HG02642 (cell line): Measurements from ENCODE around the gene PRKN.

Source experiments
- ATAC-seq: cut with Tn5 transposase; IDR thresholded peaks from one replicate; pipeline ENCODE4 v1.9.1; 2021; ENCODE audit warnings: mild to moderate bottlenecking; ENCODE audit not compliant: unreplicated experiment, poor library complexity

The PRKN gene

DNA sequence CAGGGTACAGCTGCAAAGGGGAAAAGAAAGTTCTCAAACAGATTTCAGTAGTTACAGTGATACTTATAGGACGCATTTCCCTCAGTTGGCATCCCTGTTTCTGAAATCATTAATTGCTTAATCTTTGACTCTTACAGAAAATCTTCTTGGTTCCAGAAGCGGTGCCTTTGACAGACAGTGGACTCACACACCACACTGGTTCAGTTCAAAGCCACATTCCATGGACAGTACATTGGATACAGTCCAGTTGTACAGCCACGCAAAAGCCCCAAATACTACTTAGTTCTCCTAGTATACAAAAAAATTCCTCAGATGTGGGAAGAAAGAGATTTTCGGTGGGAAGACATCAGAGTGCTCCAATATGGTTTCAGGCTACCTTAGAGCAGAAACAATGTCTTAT, 460.4 kb downstream of the PRKN start:
- no peak for ATAC-seq

DNA sequence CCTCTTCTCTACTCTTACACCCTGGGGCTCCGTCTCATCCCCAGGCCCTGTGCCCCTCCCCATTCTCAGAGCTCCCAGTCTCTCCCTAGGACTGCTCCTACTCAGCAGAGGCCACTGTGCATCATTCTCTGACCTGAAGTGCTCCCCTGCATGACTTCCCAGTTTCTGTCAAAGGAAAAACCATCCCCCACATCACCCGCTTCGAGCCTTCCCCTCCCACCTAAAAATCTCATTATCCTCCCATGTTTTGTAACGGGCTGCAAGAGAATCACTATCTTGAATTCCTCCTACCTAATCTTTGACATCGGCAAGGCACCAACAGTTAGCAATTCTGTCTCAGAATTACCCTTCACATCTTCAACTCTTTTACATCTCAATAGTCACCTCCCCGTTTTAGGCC, 463.0 kb downstream of the PRKN start:
- ATAC-seq = no peak

DNA sequence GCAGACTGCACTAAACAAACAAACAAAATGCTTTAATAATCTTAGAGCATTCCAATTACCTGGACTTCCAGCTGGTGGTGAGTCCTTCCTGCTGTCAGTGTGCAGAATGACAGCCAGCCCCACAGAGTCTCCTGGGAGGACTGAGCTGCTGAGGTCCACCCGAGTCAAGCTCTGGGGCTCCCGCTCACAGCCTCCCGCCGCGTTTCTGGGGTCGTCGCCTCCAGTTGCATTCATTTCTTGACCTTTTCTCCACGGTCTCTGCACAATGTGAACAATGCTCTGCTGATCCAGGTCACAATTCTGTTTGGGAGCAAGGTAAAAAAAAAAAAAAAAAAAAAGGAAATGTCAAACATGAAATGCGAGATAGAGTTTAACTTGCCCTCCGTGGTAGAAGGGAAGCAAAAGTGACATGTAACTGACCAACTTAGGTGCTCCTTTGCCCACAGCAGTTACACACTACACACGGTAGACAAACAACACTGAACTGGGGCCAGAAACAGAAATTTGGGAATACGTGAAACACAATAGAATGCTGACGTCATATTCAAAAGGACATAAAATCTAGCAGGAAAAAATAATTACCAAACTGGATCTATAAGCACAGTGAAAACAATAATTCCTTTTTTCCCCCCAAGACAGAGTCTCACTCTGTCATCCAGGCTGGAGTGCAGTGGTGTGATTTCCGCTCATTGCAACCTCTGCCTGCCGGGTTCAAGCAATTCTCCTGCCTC, 464.9 kb downstream of the PRKN start:
- ATAC-seq = no peak

DNA sequence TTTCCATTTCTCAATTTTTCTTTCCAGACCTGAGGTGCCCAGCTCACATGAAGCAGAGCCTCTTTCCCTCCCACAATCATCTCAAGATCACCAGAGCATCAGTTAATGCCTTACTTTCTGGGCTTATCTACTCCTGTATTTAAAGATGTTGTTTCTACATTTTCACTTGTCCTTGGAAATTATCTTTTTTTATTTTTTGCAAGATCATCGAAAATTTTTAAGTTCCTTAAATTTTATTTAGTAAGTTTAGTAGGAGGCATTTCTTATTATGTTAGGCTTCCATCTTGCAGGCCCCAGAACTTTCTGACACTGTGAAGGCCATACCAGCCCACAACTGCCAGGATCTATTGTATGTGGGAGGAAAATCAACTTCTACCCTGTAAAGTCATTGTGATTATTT, 466.0 kb downstream of the PRKN start:
- no peak for ATAC-seq

DNA sequence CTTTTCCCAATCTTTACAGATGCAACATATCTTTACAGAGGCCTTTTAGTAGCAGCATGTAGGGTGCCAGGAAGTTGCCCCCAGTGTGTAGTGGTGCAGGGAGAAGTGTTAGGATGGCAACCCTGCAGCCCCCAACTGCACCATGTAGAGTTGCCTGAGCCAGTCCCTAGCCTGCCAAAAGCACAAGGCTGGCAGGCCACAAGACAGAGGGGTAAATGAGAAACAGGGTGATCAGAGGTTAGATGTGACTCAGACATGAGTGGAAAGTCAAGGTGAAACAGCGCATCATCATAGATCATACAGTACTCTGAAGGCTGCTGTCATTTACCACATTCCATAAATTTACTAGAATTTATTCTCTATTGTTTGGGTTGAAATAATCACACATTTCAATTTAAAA, 467.5 kb downstream of the PRKN start:
- no peak for ATAC-seq

DNA sequence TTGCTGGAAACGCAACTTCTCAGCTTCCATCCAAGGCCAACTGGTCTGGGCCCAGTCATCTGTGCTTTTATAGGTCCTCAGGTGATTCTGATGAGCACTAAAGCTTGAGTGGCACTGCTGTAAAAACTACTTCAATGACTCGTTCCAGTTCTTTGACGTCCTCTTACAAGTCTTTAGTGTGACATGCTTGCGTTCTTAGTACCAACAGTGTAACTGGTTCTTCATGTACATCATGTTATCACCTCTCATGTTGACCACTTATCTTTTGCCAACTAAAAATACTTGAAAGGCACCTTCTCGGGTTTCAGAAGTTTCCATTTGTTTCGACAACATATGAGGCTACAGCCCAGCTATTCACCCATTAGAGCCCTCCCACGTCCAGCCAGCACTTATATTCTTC, 468.9 kb downstream of the PRKN start:
- no peak for ATAC-seq

DNA sequence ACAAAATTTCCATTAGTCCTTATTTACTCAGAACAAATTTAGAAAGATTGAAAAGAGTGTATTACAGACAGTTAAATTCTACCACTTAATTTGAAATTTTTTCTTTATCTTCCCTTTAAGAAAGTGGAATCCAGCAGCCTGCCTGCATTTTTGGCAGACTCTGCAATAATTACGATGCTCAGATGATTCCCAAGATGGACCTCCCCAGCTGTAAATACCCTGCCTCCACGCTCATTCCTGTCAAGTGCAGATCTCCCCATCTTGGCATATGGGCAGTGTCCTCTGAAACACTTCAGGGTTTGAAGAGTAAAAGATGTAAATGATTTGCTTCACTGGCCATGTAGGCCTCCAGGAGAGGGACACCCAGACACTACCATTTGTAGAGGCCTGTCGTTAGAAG, 471.2 kb downstream of the PRKN start:
- no peak for ATAC-seq

DNA sequence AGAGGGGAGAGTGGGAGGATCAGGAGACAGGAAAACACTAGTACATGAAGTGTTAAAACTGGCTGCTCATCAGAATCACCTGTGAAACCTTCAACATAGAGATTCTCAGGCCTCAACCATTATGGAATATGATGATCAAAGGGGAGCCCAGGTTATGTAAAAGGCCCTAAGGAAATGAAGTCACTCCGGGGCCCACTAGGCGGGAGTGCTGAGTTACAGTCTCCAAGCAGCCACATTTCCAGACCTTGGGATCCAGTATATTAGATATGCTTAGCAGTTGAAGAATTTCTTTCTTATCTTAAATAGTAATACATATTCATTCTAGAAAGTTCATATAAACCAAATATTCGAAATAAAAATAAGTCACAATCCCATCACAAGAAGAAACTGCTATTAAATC, 476.3 kb downstream of the PRKN start:
- no peak for ATAC-seq

DNA sequence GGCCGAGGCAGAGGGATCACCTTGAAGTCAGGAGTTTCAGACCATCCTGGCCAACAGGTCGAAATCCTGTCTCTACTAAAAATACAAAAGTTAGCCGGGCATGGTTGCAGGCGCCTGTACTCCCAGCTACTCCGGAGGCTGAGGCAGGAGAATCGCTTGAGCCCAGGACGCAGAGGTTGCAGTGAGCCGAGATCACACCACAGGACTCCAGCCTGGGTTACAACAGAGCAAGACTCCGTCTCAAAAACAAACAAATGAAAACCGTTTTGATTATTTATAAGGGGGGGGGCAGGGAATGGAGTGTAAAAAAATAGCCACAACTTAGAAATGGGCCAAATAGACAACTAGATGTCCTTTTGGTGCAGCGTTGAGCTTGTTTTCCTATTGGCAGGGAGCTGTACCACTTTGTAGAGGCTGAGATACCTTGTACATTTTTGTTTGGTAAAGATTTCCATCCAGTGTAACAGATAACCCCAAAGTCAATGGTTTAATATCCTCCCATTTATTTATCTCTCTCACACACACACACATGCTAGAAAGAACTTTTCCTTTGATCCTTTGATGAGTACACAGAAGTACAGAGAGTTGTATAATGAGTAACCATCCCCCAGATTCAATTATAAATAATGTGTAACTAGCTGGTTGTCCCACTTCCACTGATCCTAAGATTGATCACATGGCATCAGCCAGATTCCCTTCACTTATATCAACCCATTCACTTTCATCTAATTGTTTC, 477.5 kb downstream of the PRKN start:
- no peak for ATAC-seq

DNA sequence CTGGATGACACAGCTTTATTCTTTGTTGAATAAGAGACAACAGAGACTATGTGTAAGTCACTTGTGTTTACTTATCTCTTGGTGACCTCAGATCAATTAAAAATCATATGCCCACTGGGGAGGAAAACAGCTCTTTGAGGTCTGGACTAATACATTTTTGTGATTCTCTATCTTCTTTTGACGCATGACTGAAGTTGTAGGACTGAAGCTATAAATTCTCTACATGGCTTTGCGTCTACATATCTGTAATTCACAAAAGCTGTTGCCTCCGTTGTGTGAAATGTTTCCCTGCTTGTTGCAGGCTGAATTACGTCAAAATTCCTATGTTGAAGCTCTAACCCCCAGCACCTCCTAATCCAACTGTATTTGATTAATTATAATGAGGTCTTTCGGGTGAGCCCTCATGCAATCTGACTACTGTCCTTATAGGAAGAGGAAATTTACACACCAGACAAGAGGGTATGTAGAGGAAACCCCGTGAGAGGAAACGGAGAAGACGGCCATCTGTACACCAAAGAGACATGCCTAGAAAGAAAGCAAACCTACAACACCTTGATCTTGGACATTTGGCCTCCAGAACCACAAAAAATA, 481.6 kb downstream of the PRKN start:
- ATAC-seq = no peak

DNA sequence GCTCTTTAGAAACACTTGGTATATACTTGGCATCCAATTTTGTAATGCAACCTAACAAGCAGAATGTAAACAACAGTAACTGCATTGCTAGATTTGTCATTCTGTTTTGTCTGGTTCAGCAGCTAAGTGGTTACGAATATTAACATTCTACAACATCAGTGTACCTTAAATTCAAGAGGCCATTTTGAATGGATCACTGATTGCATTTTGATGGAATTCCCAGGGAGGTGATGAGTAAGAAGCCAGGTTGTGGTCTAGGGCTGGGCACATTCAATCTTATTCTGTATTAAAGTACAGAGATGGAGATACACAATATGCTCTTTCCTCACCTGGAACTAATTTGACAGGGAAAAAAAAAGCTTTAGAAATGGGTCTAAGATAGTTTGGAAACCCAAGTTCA, 483.5 kb downstream of the PRKN start:
- ATAC-seq = no peak

DNA sequence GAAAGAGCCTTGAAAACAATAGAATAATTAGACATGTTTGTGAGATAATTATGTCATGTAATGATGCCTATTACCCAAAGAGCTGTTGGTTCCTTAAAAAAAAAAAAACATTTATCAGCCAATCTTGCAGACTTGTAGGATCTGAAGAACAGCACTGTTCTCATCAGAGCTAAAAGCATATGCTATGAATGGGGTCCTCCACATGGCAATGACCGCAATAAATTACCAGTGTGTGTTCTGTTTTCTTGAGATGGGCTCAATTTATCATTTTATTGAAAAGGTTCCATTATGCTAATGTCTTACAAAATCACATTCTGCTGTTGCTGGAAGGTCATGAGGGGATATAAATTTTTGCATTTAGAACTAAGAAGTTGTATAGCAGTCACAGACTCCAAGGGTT, 484.7 kb downstream of the PRKN start:
- no peak for ATAC-seq

DNA sequence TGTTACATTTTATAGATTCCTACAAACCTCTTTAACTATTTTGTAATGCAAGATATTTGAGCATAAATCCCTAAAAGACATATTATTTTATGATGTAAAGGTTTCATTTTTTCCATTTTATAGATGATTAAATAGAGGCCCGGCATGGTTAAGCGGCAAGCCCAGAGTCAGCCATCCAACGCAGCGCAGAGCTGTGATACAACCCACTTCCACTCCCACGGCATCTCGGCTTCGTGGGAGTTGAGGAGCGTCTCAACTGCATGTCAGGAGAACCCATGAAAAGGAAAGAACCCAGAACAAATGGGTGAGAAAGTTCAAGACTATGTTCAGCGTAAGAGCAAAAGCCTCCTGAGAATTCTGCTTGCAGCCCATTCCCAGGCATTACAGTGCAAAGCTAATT, 488.2 kb downstream of the PRKN start:
- ATAC-seq = no peak

DNA sequence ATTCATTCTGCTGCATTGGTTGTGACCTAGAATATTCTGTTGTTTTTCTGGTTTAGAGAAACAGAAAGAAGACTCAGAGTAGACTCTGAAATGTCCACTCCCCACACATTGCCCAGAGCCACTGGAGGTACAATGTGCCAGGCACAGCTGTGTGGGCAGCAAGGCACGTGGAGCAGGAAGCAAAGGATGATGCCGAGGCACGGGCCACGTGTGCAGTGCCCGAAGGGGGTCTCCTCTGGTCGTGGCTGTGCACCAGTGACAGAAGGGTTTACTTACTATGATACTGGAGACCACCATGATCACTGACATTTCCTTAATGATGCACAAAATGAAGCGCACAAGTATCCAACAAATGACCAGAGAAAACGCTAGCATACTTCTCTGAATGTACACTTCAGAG, 488.9 kb downstream of the PRKN start:
- no peak for ATAC-seq

DNA sequence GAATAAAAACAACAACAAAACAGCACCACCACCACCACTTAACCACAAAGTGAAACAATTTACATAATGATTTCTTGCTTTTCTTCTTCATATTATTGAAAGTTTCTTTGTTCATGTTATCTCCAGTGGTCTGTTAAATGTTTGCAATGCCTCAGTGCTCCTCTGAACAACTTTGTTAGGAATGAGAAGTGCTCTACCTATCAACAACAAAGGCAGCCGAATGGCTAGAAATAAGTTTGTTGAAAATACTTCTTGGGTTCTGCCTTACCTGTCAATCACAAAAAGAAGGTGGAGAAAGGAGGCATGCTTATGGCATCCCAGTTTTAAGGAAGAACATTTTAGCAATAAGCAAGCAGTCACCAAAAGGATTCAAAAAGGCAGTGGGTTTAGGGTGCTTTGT, 490.2 kb downstream of the PRKN start:
- no peak for ATAC-seq

DNA sequence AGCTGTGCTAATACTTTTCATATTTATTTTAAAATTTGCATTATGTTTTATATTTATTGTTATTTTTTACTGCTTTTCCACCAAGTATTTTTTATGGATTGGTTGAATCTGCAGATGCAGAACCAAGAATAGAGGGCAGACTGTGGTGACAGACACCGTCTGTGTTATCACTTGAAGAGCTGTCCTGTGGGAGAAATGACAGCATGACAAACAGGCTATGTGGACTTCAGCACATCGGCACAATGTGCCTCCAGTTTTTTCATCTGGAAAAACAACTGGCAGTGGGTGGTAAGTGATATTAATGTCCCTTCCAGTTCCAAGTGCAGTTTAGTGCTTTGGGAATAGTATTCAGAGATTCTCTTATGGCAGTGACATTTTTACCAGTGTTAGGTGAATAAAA, 492.9 kb downstream of the PRKN start:
- ATAC-seq = no peak

DNA sequence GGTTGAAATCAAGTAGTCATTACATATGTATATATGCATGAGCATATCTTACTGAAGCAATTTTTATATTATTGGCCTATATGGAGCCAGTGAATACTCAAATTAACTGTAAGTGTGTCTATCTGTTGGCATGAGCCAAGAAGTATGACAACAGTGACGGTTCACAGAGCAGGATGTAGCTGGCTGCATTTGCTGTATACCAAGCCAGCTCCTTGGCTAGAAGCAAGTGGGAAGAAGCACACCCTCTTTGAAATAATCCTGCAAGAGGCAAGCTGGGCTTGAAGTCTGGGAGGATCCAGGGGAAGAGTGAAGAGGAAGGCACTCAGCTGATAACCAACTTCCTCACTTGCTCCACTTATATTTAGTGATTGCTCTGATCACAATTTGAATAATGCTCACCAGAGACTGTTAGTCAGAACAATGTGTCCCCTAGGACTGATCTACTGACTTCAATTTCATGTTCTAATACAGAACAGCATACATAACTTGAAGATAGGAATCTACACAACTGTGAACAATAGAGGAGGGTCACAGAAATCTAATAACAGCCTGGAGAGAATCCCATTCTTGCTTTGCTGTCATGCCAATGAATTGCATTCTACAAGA, 497.3 kb downstream of the PRKN start:
- ATAC-seq = no peak

DNA sequence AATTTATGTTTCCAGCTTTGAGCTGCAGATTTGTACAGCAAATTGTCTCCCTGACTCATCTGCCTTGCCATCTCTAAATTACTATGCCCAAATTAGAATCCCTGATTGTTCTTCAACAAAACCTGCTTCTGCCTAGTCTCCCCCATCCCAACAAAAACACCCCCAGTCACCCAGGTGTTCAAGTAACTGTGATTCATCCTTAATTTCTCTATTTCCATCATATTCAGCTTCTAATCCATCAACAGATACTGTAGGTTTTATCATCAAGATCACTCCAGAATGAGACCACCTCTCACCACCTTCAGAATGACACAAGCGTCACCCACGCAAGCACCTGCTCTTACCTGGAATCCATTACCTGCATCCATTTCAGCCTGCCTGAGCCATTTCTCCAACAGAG, 498.5 kb downstream of the PRKN start:
- no peak for ATAC-seq

DNA sequence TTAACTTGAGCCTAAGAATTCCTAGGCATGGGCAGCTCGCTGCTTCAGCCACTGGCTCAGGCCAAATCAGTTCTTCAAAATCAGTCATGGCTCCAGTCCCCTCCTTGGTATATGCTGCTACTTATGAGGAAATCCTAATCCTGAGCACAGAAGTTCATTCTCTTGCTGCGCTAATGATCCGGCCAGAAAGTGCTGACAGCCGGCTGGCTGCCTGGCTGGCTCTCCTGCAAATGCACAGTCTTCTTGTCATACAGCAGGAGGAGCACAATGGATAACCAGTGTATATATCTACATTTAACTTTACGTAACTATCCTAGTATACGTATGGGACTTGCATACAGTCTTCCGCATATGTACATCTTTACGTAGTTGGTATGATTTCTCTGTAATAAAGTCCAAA, 500.8 kb downstream of the PRKN start:
- no peak for ATAC-seq

DNA sequence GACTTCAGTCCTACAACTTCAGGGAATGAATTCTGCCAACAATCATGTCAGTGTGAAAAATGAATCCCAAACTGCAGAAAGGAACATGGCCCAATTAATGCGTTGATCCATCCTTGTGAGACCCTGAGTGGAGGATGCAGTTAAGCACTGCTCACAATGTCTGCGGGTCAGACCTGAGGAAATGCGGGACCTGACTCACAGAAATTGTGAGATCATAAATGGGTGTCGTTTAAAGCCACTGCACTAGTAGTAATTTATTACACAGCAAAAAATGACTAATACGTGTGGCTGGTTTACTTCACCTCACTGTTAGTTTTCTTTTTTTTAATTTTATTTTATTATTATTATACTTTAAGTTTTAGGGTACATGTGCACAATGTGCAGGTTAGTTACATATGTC, 505.0 kb downstream of the PRKN start:
- ATAC-seq = no peak

DNA sequence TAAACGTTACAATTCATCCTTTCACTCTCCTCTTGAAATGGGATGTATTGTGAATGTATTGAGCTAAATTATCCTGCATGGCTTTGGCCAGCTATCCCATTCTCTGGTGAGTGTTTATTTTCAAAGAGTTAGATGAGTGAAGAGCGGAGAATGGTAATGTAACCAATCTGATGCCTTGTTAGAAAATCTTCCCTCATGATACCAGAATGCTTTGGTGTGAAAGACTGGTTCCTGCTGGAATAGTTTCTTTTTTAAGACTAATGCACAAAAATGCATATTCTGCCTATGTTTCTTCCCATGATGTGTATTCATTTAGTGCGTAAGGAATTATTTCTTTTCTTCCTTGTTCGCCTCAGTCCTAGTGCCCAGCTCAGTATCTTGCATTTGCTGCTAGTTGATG, 506.7 kb downstream of the PRKN start:
- no peak for ATAC-seq
